GM18867 (cell line): ENCODE results near the gene HDAC4.
"Not testable (repeated sequence)": the region's sequence is repeated elsewhere in the genome, so short reads cannot be mapped to it uniquely, and the experiment has no call there.

ENCODE experiments used
- ATAC-seq: cut with Tn5 transposase; IDR thresholded peaks from one replicate; pipeline ENCODE4 v1.9.1; 2021; ENCODE audit warnings: mild to moderate bottlenecking, moderate library complexity; ENCODE audit not compliant: unreplicated experiment

HDAC4 gene

GRCh38 chr2:239180526-239181073, 220.2 kb downstream of the HDAC4 start:
- ATAC-seq: no peak

- no peak for ATAC-seq
Observed at GRCh38 chr2:239179851-239180371, 220.9 kb downstream of the HDAC4 start.

- no peak for ATAC-seq
Observed at GRCh38 chr2:239178954-239179353, 221.9 kb downstream of the HDAC4 start.

- no peak for ATAC-seq
Observed at GRCh38 chr2:239178484-239178883, 222.3 kb downstream of the HDAC4 start.

GRCh38 chr2:239177908-239178307, 222.9 kb downstream of the HDAC4 start:
- ATAC-seq: no peak

GRCh38 chr2:239177325-239177724, 223.5 kb downstream of the HDAC4 start:
- no peak for ATAC-seq

GRCh38 chr2:239176138-239176803, 224.5 kb downstream of the HDAC4 start:
- not testable (repeated sequence) for ATAC-seq

- ATAC-seq: no peak
Observed at GRCh38 chr2:239175181-239175580, 225.6 kb downstream of the HDAC4 start.

GRCh38 chr2:239173301-239173700, 227.5 kb downstream of the HDAC4 start:
- no peak for ATAC-seq

GRCh38 chr2:239171643-239172042, 229.2 kb downstream of the HDAC4 start:
- ATAC-seq: no peak

GRCh38 chr2:239169311-239170048, 231.3 kb downstream of the HDAC4 start:
- ATAC-seq: no peak

GRCh38 chr2:239168575-239168974, 232.2 kb downstream of the HDAC4 start:
- no peak for ATAC-seq

GRCh38 chr2:239167766-239168444, 232.9 kb downstream of the HDAC4 start:
- no peak for ATAC-seq

GRCh38 chr2:239167011-239167673, 233.7 kb downstream of the HDAC4 start:
- ATAC-seq: no peak

- no peak for ATAC-seq
Observed at GRCh38 chr2:239166201-239166834, 234.5 kb downstream of the HDAC4 start.

GRCh38 chr2:239165206-239165831, 235.5 kb downstream of the HDAC4 start:
- ATAC-seq: no peak

- no peak for ATAC-seq
Observed at GRCh38 chr2:239164335-239164871, 236.4 kb downstream of the HDAC4 start.

- no peak for ATAC-seq
Observed at GRCh38 chr2:239163688-239164334, 237.0 kb downstream of the HDAC4 start.
